BLaER1 treated with 17β-estradiol and CSF1 and Interleukin-3, amounts not matched to agents 10 nM and 100 nM (cell line): ENCODE results near the gene HDX.
A peak's percentile ranks its signal among the peaks of the same experiment; 100 is the strongest.

ENCODE experiments used
- H3K27ac ChIP-seq, 11 experiments: shearing (Covaris generic); formaldehyde crosslinking; 2 replicates each; pipeline ENCODE4 v1.8.1; 2022
- H3K27me3 ChIP-seq, 11 experiments: shearing (Covaris generic); formaldehyde crosslinking; 2 replicates each; pipeline ENCODE4 v1.8.1; 2022
- H3K36me3 ChIP-seq, 11 experiments: shearing (Covaris generic); formaldehyde crosslinking; 2 replicates each; pipeline ENCODE4 v1.8.1; 2022
- H3K4me1 ChIP-seq, 10 experiments: shearing (Covaris generic); formaldehyde crosslinking; 2 replicates each; pipeline ENCODE4 v1.8.1; 2022
- H3K4me2 ChIP-seq, 11 experiments: shearing (Covaris generic); formaldehyde crosslinking; 2 replicates each; pipeline ENCODE4 v1.8.1; 2022
- H3K4me3 ChIP-seq, 10 experiments: shearing (Covaris generic); formaldehyde crosslinking; 2 replicates each; pipeline ENCODE4 v1.8.1; 2022
- H3K9ac ChIP-seq, 11 experiments: shearing (Covaris generic); formaldehyde crosslinking; 2 replicates each; pipeline ENCODE4 v1.8.1; 2022
- H3K9me3 ChIP-seq, 11 experiments: shearing (Covaris generic); formaldehyde crosslinking; replicated peaks in 1 of 11; 2 replicates each; pipeline ENCODE4 v1.8.1; 2022
- H4K20me1 ChIP-seq, 11 experiments: shearing (Covaris generic); formaldehyde crosslinking; 2 replicates each; pipeline ENCODE4 v1.8.1; 2022
- Cebpa-rat ChIP-seq, 11 experiments: shearing (Covaris generic); IDR thresholded peaks; 2 replicates each; pipeline ENCODE4 v1.8.1; 2022

HDX gene

DNA sequence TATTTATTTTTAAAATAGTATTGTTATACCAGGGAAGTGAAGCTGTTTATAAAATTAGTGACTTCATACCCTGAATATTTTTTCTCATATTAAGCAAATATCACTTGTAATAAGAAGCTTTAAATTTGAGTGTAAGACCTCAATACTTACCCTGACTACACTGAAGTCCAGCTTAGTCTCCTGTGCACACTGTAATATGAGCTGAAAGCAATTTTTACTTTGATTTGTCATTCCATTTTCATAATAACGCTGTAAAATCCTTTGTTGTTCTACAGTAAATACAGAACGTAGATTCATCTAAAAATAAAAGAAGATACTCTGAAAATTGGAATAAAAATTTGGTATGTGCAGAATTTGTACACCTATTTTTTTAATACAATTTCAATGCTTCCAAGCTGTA is 27.2 kb downstream of the HDX start:
- H3K4me3 ChIP-seq: no peak overlapping the region
- no peak for TF ChIP-seq Cebpa-rat (IDR thresholded peaks at IDR 0.05)
- H3K36me3 ChIP-seq: no peaks in the 10 kb centered on the region
- no peaks in the 10 kb centered on the region for H3K4me1 ChIP-seq
- H3K27me3 ChIP-seq: peaks cover 55 to 93% (median 78%) of the 10 kb centered on the region in 11 experiments
- H3K4me2 ChIP-seq: no peak overlapping the region
- H4K20me1 ChIP-seq: 0 out of 22 replicates have a peak, but pooled peaks cover 0 to 4% (median 0%) of the 10 kb centered on the region in 11 experiments
- no peak overlapping the region for H3K9ac ChIP-seq
- no peak overlapping the region for H3K27ac ChIP-seq
- H3K9me3 ChIP-seq: no peaks in the 10 kb centered on the region; a peak in 1 of 22 replicates

DNA sequence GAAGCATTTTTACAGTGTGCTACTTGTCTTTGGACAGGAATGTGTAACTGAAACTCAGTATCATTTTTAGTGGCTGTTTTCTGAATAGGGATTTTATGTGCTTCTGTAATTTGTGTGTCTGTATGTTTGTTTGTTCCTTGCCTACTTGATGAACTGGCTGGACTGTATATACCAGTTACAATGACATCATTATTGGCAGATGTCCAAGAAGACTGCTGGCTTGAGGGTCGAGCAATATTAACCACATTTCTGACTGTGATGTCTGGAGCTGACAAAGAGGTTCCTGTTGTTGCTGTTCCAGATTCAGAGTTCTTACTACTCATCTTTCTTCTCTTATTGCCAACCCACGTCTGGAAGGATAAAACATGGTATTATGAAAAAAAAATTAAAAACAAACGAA is 33.0 kb downstream of the HDX start:
- no peak for TF ChIP-seq Cebpa-rat (IDR thresholded peaks at IDR 0.05)
- Histone ChIP-seq H3K4me1 (no peaks in the 10 kb centered on the region), H3K27ac (no peak overlapping the region), H3K36me3 (no peaks in the 10 kb centered on the region), H3K27me3 (peaks cover 26 to 79% (median 60%) of the 10 kb centered on the region in 11 experiments), H4K20me1 (peaks cover 0 to 4% (median 0%) of the 10 kb centered on the region in 11 experiments; a peak in 1 of 22 replicates), H3K4me3 (no peak overlapping the region), H3K4me2 (no peak overlapping the region), H3K9me3 (peaks cover 0 to 16% (median 8%) of the 10 kb centered on the region in 11 experiments; a peak in 12 of 22 replicates), H3K9ac (no peak overlapping the region)

DNA sequence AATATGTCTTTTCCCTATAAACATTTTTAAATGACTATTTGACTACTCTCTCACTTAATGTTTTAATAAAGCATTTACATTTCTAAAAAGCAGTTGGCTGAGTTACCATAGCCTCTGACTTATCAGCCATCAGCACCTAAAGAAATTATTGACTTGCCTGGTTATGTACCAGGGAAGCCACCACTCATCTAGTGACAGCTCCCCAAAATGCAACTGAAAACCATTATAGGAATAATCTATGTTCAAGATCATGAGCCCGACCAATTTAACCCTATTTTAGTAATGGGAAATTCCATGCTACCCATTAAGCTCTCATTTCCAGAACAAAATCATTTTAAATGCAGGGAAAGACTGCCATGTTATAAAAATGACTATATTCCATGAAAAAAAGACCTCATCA is 34.4 kb downstream of the HDX start:
- Histone ChIP-seq H3K36me3 (no peaks in the 10 kb centered on the region), H3K9ac (no peak overlapping the region), H3K27me3 (peaks cover 13 to 79% (median 59%) of the 10 kb centered on the region in 11 experiments; a peak in 20 of 22 replicates), H3K4me2 (no peak overlapping the region), H4K20me1 (no peaks in the 10 kb centered on the region; a peak in 1 of 22 replicates), H3K9me3 (peaks cover 0 to 22% (median 11%) of the 10 kb centered on the region in 11 experiments; a peak in 12 of 22 replicates), H3K27ac (no peak overlapping the region), H3K4me1 (no peaks in the 10 kb centered on the region), H3K4me3 (no peak overlapping the region)
- no peak for TF ChIP-seq Cebpa-rat (IDR thresholded peaks at IDR 0.05)

DNA sequence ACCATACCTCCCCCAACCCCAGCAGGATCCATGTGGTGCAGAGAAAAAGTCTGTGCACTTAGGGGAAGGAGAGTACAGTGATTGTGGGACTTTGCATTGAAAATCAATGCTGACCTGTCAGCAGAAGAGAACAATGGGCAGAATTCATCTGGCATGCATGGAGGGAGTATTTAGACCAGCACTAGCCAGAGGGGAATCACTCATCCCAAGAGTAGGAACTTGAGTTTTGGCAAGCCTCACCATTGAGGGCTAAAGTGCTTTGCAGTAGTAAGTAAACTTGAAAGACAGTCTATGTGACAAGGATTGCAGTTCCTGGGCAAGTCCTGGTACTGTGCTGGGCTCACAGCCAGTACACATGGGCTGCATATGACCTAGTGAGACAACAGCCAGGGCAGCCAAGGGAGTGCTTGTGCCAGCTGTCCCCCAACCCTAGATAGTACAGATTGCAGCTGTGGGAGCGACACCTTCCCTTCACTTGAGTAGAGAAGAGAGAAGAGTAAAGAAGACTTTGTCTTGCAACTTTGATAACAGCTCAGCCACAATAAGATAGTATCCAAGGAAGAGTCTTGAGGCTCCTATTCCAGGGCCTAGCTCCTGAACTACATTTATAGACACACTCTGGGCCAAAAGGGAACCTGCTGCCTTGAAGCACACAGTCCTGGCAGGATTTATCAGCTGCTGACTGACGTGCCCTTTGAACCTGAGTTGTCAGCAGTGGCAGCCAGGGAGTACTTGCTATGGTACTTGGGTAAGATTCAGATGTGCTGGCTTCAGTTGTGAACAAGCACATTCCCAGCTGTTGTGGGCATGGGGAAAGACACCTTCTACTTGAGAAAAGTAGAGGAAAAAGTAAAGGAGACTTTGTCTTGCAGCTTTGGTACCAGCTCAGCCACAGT is 48.7 kb downstream of the HDX start:
- H3K27me3 ChIP-seq: peaks cover 33 to 95% (median 70%) of the 10 kb centered on the region in 11 experiments; a peak in 19 of 22 replicates
- no peak for TF ChIP-seq Cebpa-rat (IDR thresholded peaks at IDR 0.05)

DNA sequence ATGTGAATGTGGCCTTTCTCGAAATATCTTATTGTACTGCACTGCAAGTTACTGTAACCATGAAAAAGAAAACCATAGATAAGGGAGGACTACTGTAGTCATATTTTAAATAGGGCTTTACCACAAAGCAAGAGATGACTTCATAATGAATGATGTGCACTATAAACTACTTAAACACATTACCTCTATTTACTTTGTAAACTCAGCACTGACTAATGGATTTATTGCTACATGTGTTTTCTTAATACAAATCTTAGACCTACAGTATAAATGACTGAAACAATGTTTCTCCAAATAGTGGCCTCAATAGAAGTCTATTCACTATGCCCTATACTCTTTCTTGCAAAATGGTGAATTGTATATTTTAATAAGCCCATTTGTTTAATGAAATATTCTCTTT is 61.1 kb downstream of the HDX start:
- Histone ChIP-seq H4K20me1 (no peaks in the 10 kb centered on the region), H3K27me3 (peaks cover 23 to 56% (median 40%) of the 10 kb centered on the region in 11 experiments; a peak in 20 of 22 replicates), H3K27ac (no peak overlapping the region), H3K36me3 (no peaks in the 10 kb centered on the region), H3K9me3 (peaks cover 14 to 26% (median 21%) of the 10 kb centered on the region in 11 experiments), H3K4me3 (no peak overlapping the region), H3K9ac (no peak overlapping the region), H3K4me1 (no peaks in the 10 kb centered on the region), H3K4me2 (no peak overlapping the region)
- no peak for TF ChIP-seq Cebpa-rat (IDR thresholded peaks at IDR 0.05)

More for the DNA sequence above, 48.7 kb downstream of the HDX start:
- Histone ChIP-seq H3K36me3 (no peaks in the 10 kb centered on the region), H3K27ac (no peak overlapping the region), H3K9ac (no peak overlapping the region), H3K4me1 (no peaks in the 10 kb centered on the region), H3K4me2 (no peak overlapping the region), H3K4me3 (no peak overlapping the region), H4K20me1 (no peaks in the 10 kb centered on the region; a peak in 1 of 22 replicates), H3K9me3 (peaks cover 0 to 16% (median 5%) of the 10 kb centered on the region in 11 experiments; a peak in 6 of 22 replicates)

DNA sequence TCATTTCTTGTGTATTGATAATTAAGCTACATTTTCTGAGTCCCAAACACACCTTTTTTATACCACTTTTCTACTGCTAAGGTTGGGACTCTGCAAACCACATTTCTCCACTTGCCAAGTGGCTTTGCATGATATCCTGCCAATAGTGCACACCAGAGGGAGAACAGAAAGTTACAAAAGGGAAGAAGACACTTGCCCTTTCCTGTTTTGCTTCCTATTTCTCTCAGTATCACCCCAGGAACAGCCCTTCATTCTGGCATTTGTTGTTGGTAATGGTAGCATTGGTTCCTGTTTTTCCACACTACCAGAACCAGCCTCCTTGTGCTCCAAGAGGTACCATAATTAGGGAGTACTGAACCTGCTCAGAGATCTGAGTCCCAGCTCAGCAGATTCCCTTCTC is 87.1 kb downstream of the HDX start:
- Histone ChIP-seq H3K4me3 (no peak overlapping the region), H3K4me1 (peaks cover 0 to 21% (median 8%) of the 10 kb centered on the region in 10 experiments; a peak in 12 of 20 replicates), H3K36me3 (no peaks in the 10 kb centered on the region), H3K9me3 (peaks cover 0 to 14% (median 0%) of the 10 kb centered on the region in 11 experiments; a peak in 5 of 22 replicates), H3K27ac (peak overlapping the region in 2 of 11 experiments; percentile 22 to 33; a peak in 1 of 22 replicates), H3K9ac (no peak overlapping the region), H3K27me3 (peaks cover 45 to 100% (median 83%) of the 10 kb centered on the region in 11 experiments), H3K4me2 (peak overlapping the region in 6 of 11 experiments; percentile 14 to 50 (median 34); a peak in 8 of 22 replicates), H4K20me1 (no peaks in the 10 kb centered on the region)
- TF ChIP-seq Cebpa-rat (IDR thresholded peaks at IDR 0.05): no peak

DNA sequence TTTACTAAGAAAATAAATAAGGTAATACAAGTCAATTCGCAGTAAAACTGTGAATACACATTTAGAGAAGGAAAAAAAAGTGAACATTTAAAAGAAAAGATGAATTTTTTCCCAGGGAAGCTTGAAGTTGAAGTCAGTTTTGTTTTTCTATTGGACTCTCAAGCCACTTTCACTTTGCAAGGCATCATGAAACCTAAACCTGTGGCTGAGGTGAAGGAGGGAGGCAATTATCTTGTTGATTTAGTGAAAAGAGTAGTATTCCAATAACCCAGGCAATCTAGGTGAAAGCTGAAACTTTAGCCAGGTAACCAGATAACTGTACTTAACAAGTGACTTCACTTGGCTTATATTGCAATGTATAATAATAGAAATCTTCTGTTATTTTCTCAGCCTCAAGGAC is 138.6 kb downstream of the HDX start:
- no peak for TF ChIP-seq Cebpa-rat (IDR thresholded peaks at IDR 0.05)
- Histone ChIP-seq H4K20me1 (no peaks in the 10 kb centered on the region; a peak in 1 of 22 replicates), H3K9me3 (peaks cover 5 to 10% (median 6%) of the 10 kb centered on the region in 11 experiments; a peak in 17 of 22 replicates), H3K27me3 (peaks cover 0 to 54% (median 17%) of the 10 kb centered on the region in 11 experiments; a peak in 17 of 22 replicates), H3K4me3 (no peak overlapping the region), H3K9ac (no peak overlapping the region), H3K4me1 (no peaks in the 10 kb centered on the region), H3K27ac (no peak overlapping the region), H3K4me2 (no peak overlapping the region), H3K36me3 (no peaks in the 10 kb centered on the region)

DNA sequence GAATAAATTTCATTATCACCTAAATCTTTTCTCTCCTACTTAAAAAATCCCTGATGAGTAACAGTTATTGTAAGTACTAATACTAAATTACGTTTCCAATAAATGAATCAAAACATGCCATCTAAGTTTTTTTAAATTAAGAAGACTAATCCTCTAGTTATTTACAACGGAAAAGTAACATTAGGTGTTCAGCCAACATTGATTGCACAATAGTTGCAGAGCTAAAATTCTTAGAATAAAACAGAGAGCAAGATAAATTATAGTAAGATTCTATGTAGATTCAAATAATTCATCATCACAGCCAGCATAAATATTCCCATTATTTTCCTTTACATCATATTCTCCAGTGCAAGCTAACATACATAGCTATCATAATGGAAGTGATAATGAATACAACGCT is 139.2 kb downstream of the HDX start:
- Histone ChIP-seq H4K20me1 (no peaks in the 10 kb centered on the region), H3K9me3 (peaks cover 5 to 10% (median 6%) of the 10 kb centered on the region in 11 experiments; a peak in 17 of 22 replicates), H3K4me2 (no peak overlapping the region), H3K27ac (no peak overlapping the region), H3K4me3 (no peak overlapping the region), H3K9ac (no peak overlapping the region), H3K27me3 (peaks cover 0 to 56% (median 20%) of the 10 kb centered on the region in 11 experiments; a peak in 16 of 22 replicates), H3K36me3 (no peaks in the 10 kb centered on the region), H3K4me1 (no peaks in the 10 kb centered on the region)
- TF ChIP-seq Cebpa-rat (IDR thresholded peaks at IDR 0.05): peak in 1 of 11 experiments; percentile 16; a peak in 1 of 22 replicates

DNA sequence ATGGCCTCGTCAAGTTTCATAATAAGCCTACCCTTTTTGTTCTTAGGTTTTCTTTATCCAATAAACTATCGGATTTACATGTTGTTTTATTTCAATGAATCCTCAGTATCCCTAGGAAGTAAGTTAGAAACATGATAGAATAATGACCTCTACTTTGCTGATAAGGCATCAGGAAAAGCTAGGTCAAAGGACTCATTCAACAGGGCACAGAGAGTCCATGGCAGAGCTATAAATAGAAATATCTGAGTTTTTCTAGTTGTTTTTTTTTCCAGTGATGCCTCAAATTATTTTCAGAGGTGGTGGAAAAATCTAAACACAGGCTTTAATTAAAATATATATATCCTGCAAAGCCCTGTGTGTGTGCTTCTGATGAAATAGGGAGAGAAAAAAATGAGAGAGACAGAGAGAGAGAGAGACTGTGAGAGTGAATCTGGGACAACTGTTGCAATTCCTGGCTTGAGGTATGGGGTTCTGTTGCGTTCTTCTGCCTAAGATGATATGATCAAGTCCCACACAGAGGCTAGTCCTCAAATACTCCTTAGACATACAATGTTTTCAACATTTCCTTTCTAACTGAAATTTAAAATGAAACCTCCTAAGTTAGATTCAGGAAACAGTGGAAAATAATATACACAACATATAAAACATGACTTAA is 139.9 kb downstream of the HDX start:
- Histone ChIP-seq H3K9me3 (peaks cover 5 to 10% (median 6%) of the 10 kb centered on the region in 11 experiments; a peak in 17 of 22 replicates), H3K27ac (no peak overlapping the region), H3K4me3 (no peak overlapping the region), H3K9ac (no peak overlapping the region), H3K27me3 (peaks cover 5 to 63% (median 27%) of the 10 kb centered on the region in 11 experiments; a peak in 16 of 22 replicates), H3K4me1 (no peaks in the 10 kb centered on the region), H3K4me2 (no peak overlapping the region), H4K20me1 (no peaks in the 10 kb centered on the region), H3K36me3 (no peaks in the 10 kb centered on the region)
- TF ChIP-seq Cebpa-rat (IDR thresholded peaks at IDR 0.05): no peak
